ENCODE results near the gene LYPLAL1.

DNA sequence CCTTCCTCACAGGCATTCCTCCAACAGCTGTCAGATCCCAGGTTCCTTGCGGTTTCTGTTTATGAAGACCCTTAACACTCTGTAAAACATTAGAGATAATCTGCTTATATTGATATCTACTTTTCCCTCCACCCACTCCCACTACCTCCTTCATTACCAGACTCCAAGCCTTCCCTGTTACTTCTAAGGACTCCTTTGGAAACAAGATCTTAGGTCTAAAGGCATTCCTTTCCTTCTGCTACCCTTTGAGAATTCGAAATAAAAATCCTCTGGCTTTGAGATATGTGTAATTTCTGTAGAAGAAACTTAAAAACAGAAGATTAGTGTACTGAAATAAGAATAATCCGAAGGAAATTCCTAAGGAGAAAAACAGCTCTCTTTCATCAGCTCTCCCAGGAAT lies 23.7 kb upstream of the LYPLAL1 start:
- TF ChIP-seq, protein P1, sequence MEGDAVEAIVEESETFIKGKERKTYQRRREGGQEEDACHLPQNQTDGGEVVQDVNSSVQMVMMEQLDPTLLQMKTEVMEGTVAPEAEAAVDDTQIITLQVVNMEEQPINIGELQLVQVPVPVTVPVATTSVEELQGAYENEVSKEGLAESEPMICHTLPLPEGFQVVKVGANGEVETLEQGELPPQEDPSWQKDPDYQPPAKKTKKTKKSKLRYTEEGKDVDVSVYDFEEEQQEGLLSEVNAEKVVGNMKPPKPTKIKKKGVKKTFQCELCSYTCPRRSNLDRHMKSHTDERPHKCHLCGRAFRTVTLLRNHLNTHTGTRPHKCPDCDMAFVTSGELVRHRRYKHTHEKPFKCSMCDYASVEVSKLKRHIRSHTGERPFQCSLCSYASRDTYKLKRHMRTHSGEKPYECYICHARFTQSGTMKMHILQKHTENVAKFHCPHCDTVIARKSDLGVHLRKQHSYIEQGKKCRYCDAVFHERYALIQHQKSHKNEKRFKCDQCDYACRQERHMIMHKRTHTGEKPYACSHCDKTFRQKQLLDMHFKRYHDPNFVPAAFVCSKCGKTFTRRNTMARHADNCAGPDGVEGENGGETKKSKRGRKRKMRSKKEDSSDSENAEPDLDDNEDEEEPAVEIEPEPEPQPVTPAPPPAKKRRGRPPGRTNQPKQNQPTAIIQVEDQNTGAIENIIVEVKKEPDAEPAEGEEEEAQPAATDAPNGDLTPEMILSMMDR (IDR thresholded peaks at IDR 0.05), result no peak
- TF ChIP-seq POLR2A (IDR thresholded peaks at IDR 0.05), result no peak
